ENCODE results near the gene GPBP1L1. TPM values are rescaled to one million over a fixed set of nuclear protein-coding genes. Genes with fewer than 3 reads are reported as not detected.

Gene GPBP1L1
- total RNA-seq, 2 donors from 2014 or later = 117 to 124 TPM

- Histone ChIP-seq H3K27me3 (ENCODE audit: control insufficient read depth, insufficient read depth, low read length, poor library complexity, severe bottlenecking) (no peaks in the 10 kb centered on the region), H3K4me3 (ENCODE audit: low read length) (no peak overlapping the region), H3K9ac (ENCODE audit: extremely low read depth, low read length, poor library complexity, severe bottlenecking) (no peak overlapping the region), H3K36me3 (ENCODE audit: control insufficient read depth, insufficient read depth, low read length) (peaks cover 39% of the 10 kb centered on the region), H3K4me1 (ENCODE audit: control insufficient read depth, insufficient read depth, low read length) (no peaks in the 10 kb centered on the region), H3K27ac (ENCODE audit: low read depth, low read length) (peak overlapping the region; percentile 72), H3K9me3 (ENCODE audit: control insufficient read depth, low read length) (no peaks in the 10 kb centered on the region)
- TF ChIP-seq CTCF (conservative IDR thresholded peaks at IDR 0.05) = no peak
- no peak for DNase-seq
- Mint-ChIP-seq H3K27ac (peak overlapping the region; percentile 10), H3K27me3 (ENCODE audit: insufficient read depth) (no peaks in the 10 kb centered on the region), H3K4me1 (no peaks in the 10 kb centered on the region), H3K36me3 (ENCODE audit: low read depth) (peaks cover 48% of the 10 kb centered on the region), H3K9me3 (no peaks in the 10 kb centered on the region), H3K4me3 (no peak overlapping the region)
- WGBS, 2 experiments (ENCODE audit: insufficient coverage in 1 of 2, insufficient read length in 1 of 2) = 90 to 91% methylated on average over 10 to 18 of the region's 18 CpGs
Observed at GRCh38 chr1:45621895-45622523, 64.3 kb downstream of the GPBP1L1 start.

GRCh38 chr1:45621501-45621836, 64.9 kb downstream of the GPBP1L1 start:
- WGBS, 2 experiments (ENCODE audit: insufficient coverage in 1 of 2, insufficient read length in 1 of 2) = 91 to 94% methylated on average over 3 of the region's 3 CpGs
- Histone ChIP-seq H3K27ac (ENCODE audit: low read depth, low read length) (peak overlapping the region; percentile 50), H3K9me3 (ENCODE audit: control insufficient read depth, low read length) (no peaks in the 10 kb centered on the region), H3K36me3 (ENCODE audit: control insufficient read depth, insufficient read depth, low read length) (peaks cover 44% of the 10 kb centered on the region), H3K4me1 (ENCODE audit: control insufficient read depth, insufficient read depth, low read length) (no peaks in the 10 kb centered on the region), H3K4me3 (ENCODE audit: low read length) (no peak overlapping the region), H3K9ac (ENCODE audit: extremely low read depth, low read length, poor library complexity, severe bottlenecking) (no peak overlapping the region), H3K27me3 (ENCODE audit: control insufficient read depth, insufficient read depth, low read length, poor library complexity, severe bottlenecking) (no peaks in the 10 kb centered on the region)
- peak overlapping the region; percentile 10 for H3K27ac Mint-ChIP-seq
- no peaks in the 10 kb centered on the region for H3K4me1 Mint-ChIP-seq
- TF ChIP-seq CTCF (conservative IDR thresholded peaks at IDR 0.05) = no peak
- no peaks in the 10 kb centered on the region for H3K9me3 Mint-ChIP-seq
- peak; percentile 55 for DNase-seq
- H3K36me3 Mint-ChIP-seq (ENCODE audit: low read depth) = peaks cover 48% of the 10 kb centered on the region
- H3K4me3 Mint-ChIP-seq = no peak overlapping the region
- H3K27me3 Mint-ChIP-seq (ENCODE audit: insufficient read depth) = no peaks in the 10 kb centered on the region

GRCh38 chr1:45620588-45621500, 65.5 kb downstream of the GPBP1L1 start:
- Mint-ChIP-seq H3K27me3 (ENCODE audit: insufficient read depth) (no peaks in the 10 kb centered on the region), H3K4me1 (no peaks in the 10 kb centered on the region), H3K27ac (peak overlapping the region; percentile 61), H3K9me3 (no peaks in the 10 kb centered on the region), H3K4me3 (no peak overlapping the region), H3K36me3 (ENCODE audit: low read depth) (peaks cover 51% of the 10 kb centered on the region)
- Histone ChIP-seq H3K4me3 (ENCODE audit: low read length) (no peak overlapping the region), H3K27ac (ENCODE audit: low read depth, low read length) (peak overlapping the region; percentile 50), H3K27me3 (ENCODE audit: control insufficient read depth, insufficient read depth, low read length, poor library complexity, severe bottlenecking) (no peaks in the 10 kb centered on the region), H3K9me3 (ENCODE audit: control insufficient read depth, low read length) (no peaks in the 10 kb centered on the region), H3K36me3 (ENCODE audit: control insufficient read depth, insufficient read depth, low read length) (peaks cover 48% of the 10 kb centered on the region), H3K4me1 (ENCODE audit: control insufficient read depth, insufficient read depth, low read length) (no peaks in the 10 kb centered on the region), H3K9ac (ENCODE audit: extremely low read depth, low read length, poor library complexity, severe bottlenecking) (no peak overlapping the region)
- DNase-seq = peak; percentile 56
- no peak for TF ChIP-seq CTCF (conservative IDR thresholded peaks at IDR 0.05)
- whole genome bisulfite sequencing, 2 experiments (ENCODE audit: insufficient coverage in 1 of 2, insufficient read length in 1 of 2) = 94% methylated on average over 16 to 17 of the region's 17 CpGs
